Measurements from ENCODE around the gene GPR108.

GPR108 gene

GRCh38 chr19:6700586-6701316 is 36.6 kb downstream of the GPR108 start:
- Mint-ChIP-seq H3K36me3 (ENCODE audit: low read depth) (no peaks in the 10 kb centered on the region), H3K9me3 (no peaks in the 10 kb centered on the region), H3K27ac (no peak overlapping the region), H3K27me3 (no peaks in the 10 kb centered on the region), H3K4me1 (peaks cover 7% of the 10 kb centered on the region), H3K4me3 (no peak overlapping the region)
- ATAC-seq (no peak), DNase-seq (no peak)

- Mint-ChIP-seq H3K27ac (no peak overlapping the region), H3K4me1 (peaks cover 7% of the 10 kb centered on the region), H3K9me3 (no peaks in the 10 kb centered on the region), H3K4me3 (no peak overlapping the region), H3K27me3 (no peaks in the 10 kb centered on the region), H3K36me3 (ENCODE audit: low read depth) (no peaks in the 10 kb centered on the region)
- ATAC-seq, result no peak
- no peak for DNase-seq
These were observed 37.4 kb downstream of the GPR108 start for GRCh38 chr19:6699935-6700334.

GRCh38 chr19:6697291-6697690 is 40.1 kb downstream of the GPR108 start:
- Mint-ChIP-seq H3K36me3 (ENCODE audit: low read depth) (no peaks in the 10 kb centered on the region), H3K27me3 (no peaks in the 10 kb centered on the region), H3K4me3 (no peak overlapping the region), H3K9me3 (no peaks in the 10 kb centered on the region), H3K27ac (no peak overlapping the region), H3K4me1 (peaks cover 7% of the 10 kb centered on the region)
- no peak for ATAC-seq
- DNase-seq, result no peak

GRCh38 chr19:6696239-6696820 is 41.0 kb downstream of the GPR108 start:
- H3K27me3 Mint-ChIP-seq, result no peaks in the 10 kb centered on the region
- no peak overlapping the region for H3K4me3 Mint-ChIP-seq
- H3K27ac Mint-ChIP-seq, result no peak overlapping the region
- no peak for DNase-seq
- no peak for ATAC-seq
- no peaks in the 10 kb centered on the region for H3K36me3 Mint-ChIP-seq (ENCODE audit: low read depth)
- peaks cover 7% of the 10 kb centered on the region for H3K4me1 Mint-ChIP-seq
- no peaks in the 10 kb centered on the region for H3K9me3 Mint-ChIP-seq

- no peaks in the 10 kb centered on the region for H3K27me3 Mint-ChIP-seq
- H3K27ac Mint-ChIP-seq, result no peak overlapping the region
- peak; percentile 52 for ATAC-seq
- H3K9me3 Mint-ChIP-seq, result no peaks in the 10 kb centered on the region
- no peaks in the 10 kb centered on the region for H3K36me3 Mint-ChIP-seq (ENCODE audit: low read depth)
- DNase-seq, result no peak
- H3K4me1 Mint-ChIP-seq, result peaks cover 10% of the 10 kb centered on the region
- H3K4me3 Mint-ChIP-seq, result no peak overlapping the region
These were observed 43.1 kb downstream of the GPR108 start for GRCh38 chr19:6694147-6694815.

- DNase-seq (no peak), ATAC-seq (no peak)
- peaks cover 3% of the 10 kb centered on the region for H3K9me3 Mint-ChIP-seq
These were observed 43.7 kb downstream of the GPR108 start for GRCh38 chr19:6693681-6694080.

GRCh38 chr19:6693056-6693471 is 44.3 kb downstream of the GPR108 start:
- no peak overlapping the region for H3K4me3 Mint-ChIP-seq
- ATAC-seq (no peak), DNase-seq (no peak)
- H3K27me3 Mint-ChIP-seq, result no peaks in the 10 kb centered on the region
- H3K4me1 Mint-ChIP-seq, result peaks cover 14% of the 10 kb centered on the region
- H3K27ac Mint-ChIP-seq, result no peak overlapping the region
- no peaks in the 10 kb centered on the region for H3K36me3 Mint-ChIP-seq (ENCODE audit: low read depth)
- peaks cover 4% of the 10 kb centered on the region for H3K9me3 Mint-ChIP-seq

More at GRCh38 chr19:6693681-6694080, 43.7 kb downstream of the GPR108 start:
- Mint-ChIP-seq H3K27ac (no peak overlapping the region), H3K36me3 (ENCODE audit: low read depth) (no peaks in the 10 kb centered on the region), H3K4me3 (no peak overlapping the region), H3K4me1 (peaks cover 13% of the 10 kb centered on the region), H3K27me3 (no peaks in the 10 kb centered on the region)

- ATAC-seq (no peak), DNase-seq (no peak)
- peaks cover 4% of the 10 kb centered on the region for H3K9me3 Mint-ChIP-seq
- H3K36me3 Mint-ChIP-seq (ENCODE audit: low read depth), result no peaks in the 10 kb centered on the region
- no peaks in the 10 kb centered on the region for H3K27me3 Mint-ChIP-seq
- H3K4me3 Mint-ChIP-seq, result no peak overlapping the region
- H3K4me1 Mint-ChIP-seq, result peaks cover 13% of the 10 kb centered on the region
- no peak overlapping the region for H3K27ac Mint-ChIP-seq
These were observed 45.4 kb downstream of the GPR108 start for GRCh38 chr19:6692027-6692426.

- H3K27ac Mint-ChIP-seq, result no peak overlapping the region
- H3K4me3 Mint-ChIP-seq, result no peak overlapping the region
- peaks cover 15% of the 10 kb centered on the region for H3K4me1 Mint-ChIP-seq
- ATAC-seq (no peak), DNase-seq (no peak)
- no peaks in the 10 kb centered on the region for H3K27me3 Mint-ChIP-seq
- H3K36me3 Mint-ChIP-seq (ENCODE audit: low read depth), result no peaks in the 10 kb centered on the region
- H3K9me3 Mint-ChIP-seq, result peaks cover 4% of the 10 kb centered on the region
These were observed 46.0 kb downstream of the GPR108 start for GRCh38 chr19:6691342-6691741.

- H3K4me3 Mint-ChIP-seq, result no peak overlapping the region
- DNase-seq, result no peak
- peaks cover 15% of the 10 kb centered on the region for H3K4me1 Mint-ChIP-seq
- ATAC-seq, result no peak
- no peak overlapping the region for H3K27ac Mint-ChIP-seq
- peaks cover 4% of the 10 kb centered on the region for H3K9me3 Mint-ChIP-seq
- no peaks in the 10 kb centered on the region for H3K27me3 Mint-ChIP-seq
- H3K36me3 Mint-ChIP-seq (ENCODE audit: low read depth), result no peaks in the 10 kb centered on the region
These were observed 47.1 kb downstream of the GPR108 start for GRCh38 chr19:6690160-6690885.

- Mint-ChIP-seq H3K9me3 (peaks cover 8% of the 10 kb centered on the region), H3K4me1 (peaks cover 31% of the 10 kb centered on the region), H3K27me3 (no peaks in the 10 kb centered on the region), H3K36me3 (ENCODE audit: low read depth) (no peaks in the 10 kb centered on the region), H3K27ac (no peak overlapping the region), H3K4me3 (no peak overlapping the region)
- DNase-seq, result no peak
- peak; percentile 72 for ATAC-seq
These were observed 50.3 kb downstream of the GPR108 start for GRCh38 chr19:6687114-6687513.

GRCh38 chr19:6686628-6686975 is 50.8 kb downstream of the GPR108 start:
- Mint-ChIP-seq H3K36me3 (ENCODE audit: low read depth) (no peaks in the 10 kb centered on the region), H3K27me3 (no peaks in the 10 kb centered on the region), H3K4me3 (no peak overlapping the region), H3K27ac (no peak overlapping the region), H3K9me3 (peaks cover 8% of the 10 kb centered on the region), H3K4me1 (peaks cover 31% of the 10 kb centered on the region)
- ATAC-seq (no peak), DNase-seq (no peak)

GRCh38 chr19:6685962-6686627 is 51.3 kb downstream of the GPR108 start:
- peaks cover 31% of the 10 kb centered on the region for H3K4me1 Mint-ChIP-seq
- H3K9me3 Mint-ChIP-seq, result peaks cover 8% of the 10 kb centered on the region
- ATAC-seq (no peak), DNase-seq (no peak)
- no peak overlapping the region for H3K27ac Mint-ChIP-seq
- H3K27me3 Mint-ChIP-seq, result peaks cover 2% of the 10 kb centered on the region
- no peaks in the 10 kb centered on the region for H3K36me3 Mint-ChIP-seq (ENCODE audit: low read depth)
- H3K4me3 Mint-ChIP-seq, result no peak overlapping the region

GRCh38 chr19:6685482-6685881 is 51.9 kb downstream of the GPR108 start:
- H3K27me3 Mint-ChIP-seq, result peaks cover 5% of the 10 kb centered on the region
- no peak for DNase-seq
- no peak overlapping the region for H3K4me3 Mint-ChIP-seq
- H3K27ac Mint-ChIP-seq, result no peak overlapping the region
- H3K36me3 Mint-ChIP-seq (ENCODE audit: low read depth), result no peaks in the 10 kb centered on the region
- H3K9me3 Mint-ChIP-seq, result peaks cover 11% of the 10 kb centered on the region
- peaks cover 32% of the 10 kb centered on the region for H3K4me1 Mint-ChIP-seq
- ATAC-seq, result no peak
